LNCaP clone FGC (cell line): ENCODE results near the gene ZNF358.

ENCODE experiments used
- DNase-seq: peaks from one replicate; pipeline ENCODE4 v3.0.0-alpha.2; 2011; ENCODE audit warnings: low read depth
- H3K4me3 ChIP-seq: 2 replicates; pipeline ENCODE4 v1.5.1; 2011; ENCODE audit warnings: mild to moderate bottlenecking, low read depth, low read length, control low read depth
- CTCF ChIP-seq: IDR thresholded peaks from 2 replicates; pipeline ENCODE4 v1.5.1; 2012; ENCODE audit warnings: mild to moderate bottlenecking; ENCODE audit not compliant: control insufficient read depth, insufficient read depth; ENCODE audit errors: extremely low read depth

The ZNF358 gene

GRCh38 chr19:7488736-7489353 lies 27.1 kb upstream of the ZNF358 start, which contains the start of gene PEX11G:
Gene PEX11G (minus strand): TSS chr19:7489035. CDS start chr19:7489010, 25 bp downstream.
- no peak for TF ChIP-seq CTCF
- H3K4me3 ChIP-seq = peak within 1 kb of the TSS; percentile 64
- no peak for DNase-seq

- TF ChIP-seq CTCF = no peak
- H3K4me3 ChIP-seq = no peak overlapping the region; the same call in 1 of the 2 replicates
- no peak for DNase-seq
These were observed 26.3 kb upstream of the ZNF358 start for GRCh38 chr19:7489609-7490044.

- no peak for TF ChIP-seq CTCF
- no peak for DNase-seq
- no peak overlapping the region for H3K4me3 ChIP-seq
These were observed 23.8 kb upstream of the ZNF358 start for GRCh38 chr19:7492142-7492541.

- H3K4me3 ChIP-seq = no peak overlapping the region
- no peak for TF ChIP-seq CTCF
- DNase-seq = no peak
These were observed 23.3 kb upstream of the ZNF358 start for GRCh38 chr19:7492558-7492957.

GRCh38 chr19:7494416-7495098 lies 21.3 kb upstream of the ZNF358 start:
- TF ChIP-seq CTCF = no peak
- DNase-seq = no peak
- no peak overlapping the region for H3K4me3 ChIP-seq

GRCh38 chr19:7497292-7497691 lies 18.6 kb upstream of the ZNF358 start:
- H3K4me3 ChIP-seq = no peak overlapping the region

More at GRCh38 chr19:7497292-7497691, 18.6 kb upstream of the ZNF358 start:
- no peak for DNase-seq
- peak; percentile 20; the same call in 1 of the 2 replicates for TF ChIP-seq CTCF
